Loucy (cell line): Measurements from ENCODE around the gene LMO2.

Experiments
- CTCF ChIP-seq: fragments of 200-600 bp; sonication (generic); conservative IDR thresholded peaks from 2 replicates; pipeline ENCODE4 v1.5.1; 2014; ENCODE audit warnings: mild to moderate bottlenecking, antibody characterized with exemption, low read length
- EZH2phosphoT487 ChIP-seq: fragments of 200-600 bp; IDR thresholded peaks from 2 replicates; pipeline ENCODE4 v1.6.1; 2018; ENCODE audit warnings: antibody characterized with exemption, mild to moderate bottlenecking, moderate library complexity, borderline replicate concordance

GRCh38 chr11:33867561-33867960 is 24.3 kb downstream of the LMO2 start:
- TF ChIP-seq CTCF (no peak), EZH2phosphoT487 (no peak)
